LNCaP clone FGC (cell line): ENCODE data around the gene PRSS58.

Source experiments
- DNase-seq: peaks from one replicate; pipeline ENCODE4 v3.0.0-alpha.2; 2011; ENCODE audit warnings: low read depth
- H3K4me3 ChIP-seq: 2 replicates; pipeline ENCODE4 v1.5.1; 2011; ENCODE audit warnings: mild to moderate bottlenecking, low read depth, low read length, control low read depth
- TF ChIP-seq, protein P1 (sequence below): IDR thresholded peaks from 2 replicates; pipeline ENCODE4 v1.5.1; 2012; ENCODE audit warnings: mild to moderate bottlenecking; ENCODE audit not compliant: control insufficient read depth, insufficient read depth; ENCODE audit errors: extremely low read depth

Gene PRSS58

DNA sequence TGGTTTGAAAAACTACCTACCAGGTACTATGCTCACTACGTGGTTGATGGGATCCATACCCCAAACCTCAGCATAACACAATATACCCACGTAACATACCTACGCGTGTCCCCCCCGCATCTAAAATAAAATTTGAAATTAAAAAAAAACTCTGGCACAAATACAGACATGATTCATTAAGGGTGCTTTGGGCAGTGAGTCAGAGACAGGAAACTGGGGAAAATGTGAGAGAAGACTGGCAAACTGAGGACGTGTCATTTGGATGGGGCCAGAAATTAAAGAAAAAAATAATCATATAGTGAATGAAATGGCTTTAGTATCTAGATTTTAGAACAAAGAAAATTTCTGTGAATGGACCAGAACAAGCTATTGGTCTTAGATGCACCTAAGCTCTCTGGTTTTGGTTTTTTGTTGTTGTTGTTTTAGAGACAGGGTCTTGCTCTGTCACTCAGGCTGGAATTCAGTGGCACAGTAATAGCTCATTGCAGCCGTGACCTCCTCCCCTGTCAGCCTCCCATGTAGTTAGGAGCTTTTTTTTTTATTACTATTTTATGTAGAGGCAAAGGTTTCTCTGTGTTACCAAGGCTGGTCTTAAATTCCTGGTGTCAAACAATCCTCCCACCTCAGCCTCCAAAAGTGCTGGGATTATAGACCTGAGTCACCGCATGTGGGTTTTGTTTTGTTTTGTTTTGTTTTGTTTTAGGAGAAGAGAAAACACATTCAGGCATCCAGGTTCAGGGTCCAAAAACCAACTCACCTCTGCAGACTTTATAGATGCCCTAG lies 5.9 kb upstream of the PRSS58 start:
- no peak for DNase-seq
- TF ChIP-seq, protein P1, sequence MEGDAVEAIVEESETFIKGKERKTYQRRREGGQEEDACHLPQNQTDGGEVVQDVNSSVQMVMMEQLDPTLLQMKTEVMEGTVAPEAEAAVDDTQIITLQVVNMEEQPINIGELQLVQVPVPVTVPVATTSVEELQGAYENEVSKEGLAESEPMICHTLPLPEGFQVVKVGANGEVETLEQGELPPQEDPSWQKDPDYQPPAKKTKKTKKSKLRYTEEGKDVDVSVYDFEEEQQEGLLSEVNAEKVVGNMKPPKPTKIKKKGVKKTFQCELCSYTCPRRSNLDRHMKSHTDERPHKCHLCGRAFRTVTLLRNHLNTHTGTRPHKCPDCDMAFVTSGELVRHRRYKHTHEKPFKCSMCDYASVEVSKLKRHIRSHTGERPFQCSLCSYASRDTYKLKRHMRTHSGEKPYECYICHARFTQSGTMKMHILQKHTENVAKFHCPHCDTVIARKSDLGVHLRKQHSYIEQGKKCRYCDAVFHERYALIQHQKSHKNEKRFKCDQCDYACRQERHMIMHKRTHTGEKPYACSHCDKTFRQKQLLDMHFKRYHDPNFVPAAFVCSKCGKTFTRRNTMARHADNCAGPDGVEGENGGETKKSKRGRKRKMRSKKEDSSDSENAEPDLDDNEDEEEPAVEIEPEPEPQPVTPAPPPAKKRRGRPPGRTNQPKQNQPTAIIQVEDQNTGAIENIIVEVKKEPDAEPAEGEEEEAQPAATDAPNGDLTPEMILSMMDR: no peak
- H3K4me3 ChIP-seq: no peak overlapping the region

DNA sequence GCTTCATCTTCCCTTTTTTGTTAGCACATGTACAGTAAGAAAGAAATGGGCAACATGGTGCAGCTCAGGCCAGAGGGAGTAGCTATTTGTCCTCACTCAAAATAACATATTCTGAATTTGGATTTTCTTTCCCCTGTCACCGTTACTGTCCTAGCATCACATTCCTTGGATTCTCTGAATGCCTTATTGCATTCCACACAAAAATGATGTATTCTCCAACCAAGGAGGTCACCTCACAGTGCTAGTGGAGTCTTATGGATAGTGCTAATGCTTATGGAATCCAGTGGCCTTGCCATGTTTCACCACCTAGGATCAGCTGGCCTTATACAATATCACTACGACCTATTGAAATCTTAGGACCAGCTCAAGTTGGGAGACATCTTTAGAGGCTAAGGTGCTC lies 7.2 kb downstream of the PRSS58 start:
- TF ChIP-seq, protein P1: no peak
- DNase-seq: no peak
- H3K4me3 ChIP-seq: no peak overlapping the region

DNA sequence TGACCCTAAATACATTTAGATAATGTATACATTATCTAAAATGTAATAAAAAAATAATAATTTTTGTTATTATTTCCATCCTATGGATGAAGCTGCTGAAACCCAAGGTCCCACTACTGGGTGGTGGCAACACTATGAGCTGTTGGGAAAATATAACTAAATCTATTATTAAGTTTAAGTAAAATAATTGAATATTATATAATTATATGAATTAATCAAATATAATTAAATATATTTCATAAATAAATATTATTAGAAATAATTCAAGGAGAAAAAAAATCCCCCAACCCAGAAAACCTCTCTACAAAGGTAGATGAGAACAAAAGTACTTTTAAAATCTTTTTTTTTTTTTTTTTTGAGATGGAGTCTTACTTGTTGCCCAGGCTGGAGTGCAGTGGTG lies 7.9 kb downstream of the PRSS58 start:
- TF ChIP-seq, protein P1: no peak
- H3K4me3 ChIP-seq: no peak overlapping the region
- DNase-seq: no peak

DNA sequence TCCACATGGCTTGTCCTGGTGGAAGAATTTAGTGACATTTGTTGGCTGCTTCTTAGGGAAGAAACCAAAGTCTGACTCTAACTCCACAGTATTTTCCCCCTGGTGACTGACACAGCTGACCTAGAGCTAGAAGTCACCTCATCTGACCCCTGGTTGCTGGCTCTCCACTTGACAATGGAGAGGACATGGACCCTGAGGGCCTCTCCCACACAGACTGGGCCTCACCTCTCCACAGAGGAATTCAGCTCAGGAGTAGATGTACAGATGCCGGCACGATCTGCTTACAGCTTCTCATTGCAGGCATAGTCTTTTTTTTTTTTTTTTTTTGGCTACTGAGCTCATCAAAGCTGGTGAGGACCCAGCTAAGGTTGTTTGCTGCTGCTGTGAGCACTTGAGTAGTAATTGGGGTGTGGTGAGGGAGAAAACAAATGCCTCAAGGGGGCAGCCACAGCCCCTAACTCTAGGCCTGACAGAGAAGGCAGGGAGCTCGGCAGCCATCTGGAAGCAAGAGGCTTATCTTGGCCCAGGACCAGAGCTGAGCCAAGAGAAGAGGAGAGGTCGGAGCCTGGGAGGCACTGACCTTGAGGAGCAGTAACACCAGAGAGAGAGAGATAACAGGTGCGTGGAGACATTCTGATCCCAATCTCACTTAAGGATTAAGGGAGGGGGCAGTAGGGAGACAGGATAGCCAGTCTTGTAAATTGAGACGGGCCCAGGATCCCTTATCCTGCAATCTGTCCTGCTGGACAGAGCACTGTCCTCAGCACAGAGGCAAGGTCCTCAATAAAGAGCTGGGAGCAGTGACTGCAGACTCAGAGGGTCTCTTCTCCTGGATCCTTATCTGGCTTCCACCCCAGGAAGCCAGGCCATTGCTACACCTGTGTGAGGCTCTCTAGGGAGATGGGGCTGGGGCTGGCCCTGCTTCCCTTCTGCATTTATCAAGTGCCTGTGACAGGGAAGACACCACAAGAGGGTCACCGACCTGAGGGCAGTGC lies 9.4 kb downstream of the PRSS58 start:
- TF ChIP-seq, protein P1: no peak
- H3K4me3 ChIP-seq: no peak overlapping the region
- no peak for DNase-seq

DNA sequence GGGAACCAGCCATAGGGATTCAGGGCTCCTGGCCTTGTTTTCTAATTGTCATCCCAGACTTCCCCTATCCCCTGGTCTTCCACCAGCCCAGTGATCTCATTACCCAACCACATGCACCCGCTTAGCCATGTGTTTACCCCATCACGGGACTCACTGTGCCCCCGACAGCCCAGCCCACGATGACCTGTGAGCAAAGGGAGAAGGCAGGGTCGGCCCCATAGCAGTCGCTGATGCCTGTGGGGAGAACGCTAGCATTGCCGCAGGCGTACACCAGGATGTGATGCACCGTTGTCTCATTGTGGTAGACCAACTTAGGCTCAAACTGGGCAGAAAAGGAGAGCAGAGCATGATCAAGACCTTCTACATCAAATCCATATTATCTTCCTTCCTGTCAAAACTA lies 14.0 kb downstream of the PRSS58 start:
- DNase-seq: no peak
- H3K4me3 ChIP-seq: no peak overlapping the region
- TF ChIP-seq, protein P1: no peak

DNA sequence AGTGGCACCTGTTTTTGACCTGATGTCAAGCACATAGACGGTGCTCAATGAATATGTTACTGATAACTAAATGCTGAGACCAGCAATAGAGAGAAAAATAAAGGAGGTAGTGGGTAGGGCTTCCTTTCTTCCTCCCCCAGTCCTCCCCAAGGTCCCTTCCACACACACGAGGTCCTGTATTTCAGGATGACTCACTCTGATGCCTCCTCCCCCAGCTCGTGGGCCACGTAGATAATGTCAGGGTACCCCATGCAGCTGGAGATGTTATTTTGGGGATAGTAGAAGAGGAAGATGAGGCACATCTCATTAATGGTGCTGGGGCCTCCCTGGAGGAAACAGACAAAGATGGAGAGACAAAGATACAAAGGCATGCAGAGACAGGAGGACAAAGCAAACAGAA lies 17.3 kb downstream of the PRSS58 start:
- DNase-seq: no peak
- TF ChIP-seq, protein P1: no peak
- no peak overlapping the region for H3K4me3 ChIP-seq
